Measurements from ENCODE around the gene DGKH.

DNA sequence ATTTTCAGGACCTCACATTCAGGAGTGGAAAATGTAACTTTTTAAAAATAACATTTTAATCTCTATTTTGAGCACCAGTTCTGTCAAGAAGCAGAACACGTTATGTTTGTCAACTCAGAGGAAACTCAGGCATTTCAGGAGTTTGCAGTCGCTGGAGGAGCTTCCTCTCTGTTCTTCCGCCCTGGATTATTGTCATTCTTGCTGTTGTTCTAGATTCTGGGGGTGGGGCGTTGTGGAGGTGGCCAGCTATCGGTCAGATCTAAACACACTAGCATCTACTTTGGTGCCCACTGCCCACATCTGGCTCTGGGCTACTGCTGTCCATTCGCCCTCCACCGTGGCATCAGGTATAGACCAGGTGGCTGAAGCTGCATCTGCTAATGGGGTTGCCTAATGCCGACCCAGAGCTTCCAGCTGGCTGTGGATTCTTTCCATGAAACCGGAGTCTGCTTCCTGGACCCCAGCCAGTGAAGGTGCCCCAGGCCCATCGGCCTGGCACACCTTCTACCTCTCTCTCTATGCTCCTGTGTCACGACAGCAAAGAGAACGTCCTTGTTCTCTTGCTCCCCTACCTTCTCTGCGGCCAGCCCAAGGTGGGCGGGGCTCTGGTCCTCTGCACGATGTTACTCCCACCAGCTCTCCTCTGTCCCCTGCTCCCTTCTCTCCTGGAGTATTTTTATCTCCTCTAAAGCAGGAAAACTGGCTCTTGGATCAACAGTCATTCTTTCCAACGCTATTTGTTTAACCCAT is 36.7 kb upstream of the DGKH start:
- peak in 1 of 3 donors; percentile 52 for TF ChIP-seq POLR2AphosphoS5 (IDR thresholded peaks at IDR 0.05)
- TF ChIP-seq, protein P1, sequence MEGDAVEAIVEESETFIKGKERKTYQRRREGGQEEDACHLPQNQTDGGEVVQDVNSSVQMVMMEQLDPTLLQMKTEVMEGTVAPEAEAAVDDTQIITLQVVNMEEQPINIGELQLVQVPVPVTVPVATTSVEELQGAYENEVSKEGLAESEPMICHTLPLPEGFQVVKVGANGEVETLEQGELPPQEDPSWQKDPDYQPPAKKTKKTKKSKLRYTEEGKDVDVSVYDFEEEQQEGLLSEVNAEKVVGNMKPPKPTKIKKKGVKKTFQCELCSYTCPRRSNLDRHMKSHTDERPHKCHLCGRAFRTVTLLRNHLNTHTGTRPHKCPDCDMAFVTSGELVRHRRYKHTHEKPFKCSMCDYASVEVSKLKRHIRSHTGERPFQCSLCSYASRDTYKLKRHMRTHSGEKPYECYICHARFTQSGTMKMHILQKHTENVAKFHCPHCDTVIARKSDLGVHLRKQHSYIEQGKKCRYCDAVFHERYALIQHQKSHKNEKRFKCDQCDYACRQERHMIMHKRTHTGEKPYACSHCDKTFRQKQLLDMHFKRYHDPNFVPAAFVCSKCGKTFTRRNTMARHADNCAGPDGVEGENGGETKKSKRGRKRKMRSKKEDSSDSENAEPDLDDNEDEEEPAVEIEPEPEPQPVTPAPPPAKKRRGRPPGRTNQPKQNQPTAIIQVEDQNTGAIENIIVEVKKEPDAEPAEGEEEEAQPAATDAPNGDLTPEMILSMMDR (IDR thresholded peaks at IDR 0.05) = no peak

Data from breast epithelium (tissue), 3 donors.